Osteocyte (in vitro differentiated cells): Measurements from ENCODE around the gene TANGO6. TPM values are rescaled to one million over a fixed set of nuclear protein-coding genes. Genes with fewer than 3 reads are reported as not detected.
A peak's percentile ranks its signal among the peaks of the same experiment; 100 is the strongest.
"Not testable (repeated sequence)": the region's sequence is repeated elsewhere in the genome, so short reads cannot be mapped to it uniquely, and the experiment has no call there.

ENCODE experiments used
- DNase-seq: peaks from one replicate; pipeline ENCODE4 v3.0.0; 2021; ENCODE audit warnings: mixed read lengths; ENCODE audit not compliant: unreplicated experiment; ENCODE audit errors: extremely low spot score
- H3K27ac Mint-ChIP-seq: one replicate; pipeline ENCODE4 v1.8.0; 2021; ENCODE audit warnings: mild to moderate bottlenecking, mixed read lengths; ENCODE audit not compliant: unreplicated experiment
- H3K27me3 Mint-ChIP-seq: one replicate; pipeline ENCODE4 v1.8.0; 2021; ENCODE audit warnings: mixed read lengths; ENCODE audit not compliant: unreplicated experiment
- H3K36me3 Mint-ChIP-seq: one replicate; pipeline ENCODE4 v1.8.0; 2021; ENCODE audit warnings: mixed read lengths; ENCODE audit not compliant: unreplicated experiment
- H3K4me1 Mint-ChIP-seq: one replicate; pipeline ENCODE4 v1.8.0; 2021; ENCODE audit warnings: mixed read lengths; ENCODE audit not compliant: unreplicated experiment
- H3K4me3 Mint-ChIP-seq: one replicate; pipeline ENCODE4 v1.8.0; 2021; ENCODE audit warnings: mild to moderate bottlenecking, moderate library complexity, mixed read lengths; ENCODE audit not compliant: unreplicated experiment
- H3K9me3 Mint-ChIP-seq: one replicate; pipeline ENCODE4 v1.8.0; 2021; ENCODE audit warnings: mixed read lengths; ENCODE audit not compliant: unreplicated experiment
- CTCF ChIP-seq: fragments of 200-600 bp; sonication (generic); IDR thresholded peaks from 2 replicates; pipeline ENCODE4 v1.5.0; 2021; ENCODE audit warnings: antibody characterized with exemption, mild to moderate bottlenecking, moderate library complexity
- total RNA-seq: library from RNA; stranded (reverse); gene quantifications from 2 replicates; pipeline ENCODE4 v1.2.1, GENCODE V29; 2021

The TANGO6 gene
- total RNA-seq, 1 donor from 2014 or later: 11.9 TPM

- Mint-ChIP-seq H3K4me1 (no peaks in the 10 kb centered on the region), H3K36me3 (no peaks in the 10 kb centered on the region), H3K27ac (no peak overlapping the region), H3K4me3 (no peak overlapping the region), H3K27me3 (no peaks in the 10 kb centered on the region), H3K9me3 (no peaks in the 10 kb centered on the region)
- no peak for DNase-seq
- TF ChIP-seq CTCF: no peak
These were observed 213.1 kb downstream of the TANGO6 start for GRCh38 chr16:69056421-69056820.

GRCh38 chr16:69057400-69058378 lies 214.4 kb downstream of the TANGO6 start:
- no peak for TF ChIP-seq CTCF
- H3K4me3 Mint-ChIP-seq: no peak overlapping the region
- H3K36me3 Mint-ChIP-seq: no peaks in the 10 kb centered on the region
- H3K4me1 Mint-ChIP-seq: no peaks in the 10 kb centered on the region
- DNase-seq: no peak
- H3K9me3 Mint-ChIP-seq: no peaks in the 10 kb centered on the region
- H3K27me3 Mint-ChIP-seq: no peaks in the 10 kb centered on the region
- H3K27ac Mint-ChIP-seq: no peak overlapping the region

- peaks cover 18% of the 10 kb centered on the region for H3K4me1 Mint-ChIP-seq
- not testable (repeated sequence) for H3K27ac Mint-ChIP-seq, H3K36me3 Mint-ChIP-seq, H3K9me3 Mint-ChIP-seq, DNase-seq, H3K27me3 Mint-ChIP-seq, H3K4me3 Mint-ChIP-seq
These were observed 220.2 kb downstream of the TANGO6 start for GRCh38 chr16:69063491-69063890.

GRCh38 chr16:69064124-69064763 lies 220.9 kb downstream of the TANGO6 start:
- no peaks in the 10 kb centered on the region for H3K9me3 Mint-ChIP-seq
- no peaks in the 10 kb centered on the region for H3K27me3 Mint-ChIP-seq
- no peak for TF ChIP-seq CTCF
- H3K4me3 Mint-ChIP-seq: no peak overlapping the region
- no peak for DNase-seq
- no peaks in the 10 kb centered on the region for H3K36me3 Mint-ChIP-seq
- peak overlapping the region; percentile 15 for H3K27ac Mint-ChIP-seq
- H3K4me1 Mint-ChIP-seq: peaks cover 18% of the 10 kb centered on the region

GRCh38 chr16:69064764-69065313 lies 221.5 kb downstream of the TANGO6 start:
- TF ChIP-seq CTCF: no peak
- no peak overlapping the region for H3K4me3 Mint-ChIP-seq
- H3K4me1 Mint-ChIP-seq: peaks cover 18% of the 10 kb centered on the region
- peak overlapping the region; percentile 15 for H3K27ac Mint-ChIP-seq
- H3K9me3 Mint-ChIP-seq: no peaks in the 10 kb centered on the region
- DNase-seq: no peak
- no peaks in the 10 kb centered on the region for H3K27me3 Mint-ChIP-seq
- H3K36me3 Mint-ChIP-seq: no peaks in the 10 kb centered on the region
